ENCODE results near the gene UBTF.

Gene UBTF, protein sequence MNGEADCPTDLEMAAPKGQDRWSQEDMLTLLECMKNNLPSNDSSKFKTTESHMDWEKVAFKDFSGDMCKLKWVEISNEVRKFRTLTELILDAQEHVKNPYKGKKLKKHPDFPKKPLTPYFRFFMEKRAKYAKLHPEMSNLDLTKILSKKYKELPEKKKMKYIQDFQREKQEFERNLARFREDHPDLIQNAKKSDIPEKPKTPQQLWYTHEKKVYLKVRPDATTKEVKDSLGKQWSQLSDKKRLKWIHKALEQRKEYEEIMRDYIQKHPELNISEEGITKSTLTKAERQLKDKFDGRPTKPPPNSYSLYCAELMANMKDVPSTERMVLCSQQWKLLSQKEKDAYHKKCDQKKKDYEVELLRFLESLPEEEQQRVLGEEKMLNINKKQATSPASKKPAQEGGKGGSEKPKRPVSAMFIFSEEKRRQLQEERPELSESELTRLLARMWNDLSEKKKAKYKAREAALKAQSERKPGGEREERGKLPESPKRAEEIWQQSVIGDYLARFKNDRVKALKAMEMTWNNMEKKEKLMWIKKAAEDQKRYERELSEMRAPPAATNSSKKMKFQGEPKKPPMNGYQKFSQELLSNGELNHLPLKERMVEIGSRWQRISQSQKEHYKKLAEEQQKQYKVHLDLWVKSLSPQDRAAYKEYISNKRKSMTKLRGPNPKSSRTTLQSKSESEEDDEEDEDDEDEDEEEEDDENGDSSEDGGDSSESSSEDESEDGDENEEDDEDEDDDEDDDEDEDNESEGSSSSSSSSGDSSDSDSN

DNA sequence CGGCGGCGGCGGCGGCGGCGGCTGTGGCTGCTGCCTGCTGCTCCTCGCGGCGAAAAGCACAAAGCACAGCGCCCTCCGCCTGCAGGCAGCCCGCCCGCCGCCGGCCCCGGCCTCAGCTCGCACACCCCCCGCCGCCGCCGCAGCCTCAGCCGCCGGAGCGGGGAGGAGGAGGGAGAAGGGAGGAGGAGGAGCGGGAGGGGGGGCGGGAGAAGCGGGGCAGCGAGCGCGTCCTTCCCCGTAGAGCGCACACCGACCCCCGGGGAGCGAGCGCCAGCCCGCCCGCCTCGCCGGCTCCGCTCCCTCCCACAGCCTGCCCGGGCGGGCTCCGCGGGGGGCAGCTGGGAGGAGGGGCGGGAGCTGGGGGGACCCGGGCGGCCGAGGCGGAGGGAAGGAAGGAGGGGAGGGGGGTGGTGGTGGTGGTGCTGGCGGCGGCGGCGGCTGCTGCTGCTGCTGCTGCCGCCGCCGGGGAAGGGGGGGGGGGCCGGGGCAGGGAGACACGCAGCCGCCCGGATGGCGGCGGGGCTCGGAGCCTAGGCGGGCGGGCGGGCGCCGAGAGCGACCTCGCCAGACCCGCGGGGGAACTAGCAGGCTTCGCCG is at the start of gene UBTF:
Gene UBTF, minus strand, starts transcription at position 60 of the 597 bp plus-strand sequence. CDS start 1,446 bp downstream, outside the sequence.
- DNase-seq (ENCODE audit: low read depth in 2 of 2) = peak; percentile 52 to 55

DNA sequence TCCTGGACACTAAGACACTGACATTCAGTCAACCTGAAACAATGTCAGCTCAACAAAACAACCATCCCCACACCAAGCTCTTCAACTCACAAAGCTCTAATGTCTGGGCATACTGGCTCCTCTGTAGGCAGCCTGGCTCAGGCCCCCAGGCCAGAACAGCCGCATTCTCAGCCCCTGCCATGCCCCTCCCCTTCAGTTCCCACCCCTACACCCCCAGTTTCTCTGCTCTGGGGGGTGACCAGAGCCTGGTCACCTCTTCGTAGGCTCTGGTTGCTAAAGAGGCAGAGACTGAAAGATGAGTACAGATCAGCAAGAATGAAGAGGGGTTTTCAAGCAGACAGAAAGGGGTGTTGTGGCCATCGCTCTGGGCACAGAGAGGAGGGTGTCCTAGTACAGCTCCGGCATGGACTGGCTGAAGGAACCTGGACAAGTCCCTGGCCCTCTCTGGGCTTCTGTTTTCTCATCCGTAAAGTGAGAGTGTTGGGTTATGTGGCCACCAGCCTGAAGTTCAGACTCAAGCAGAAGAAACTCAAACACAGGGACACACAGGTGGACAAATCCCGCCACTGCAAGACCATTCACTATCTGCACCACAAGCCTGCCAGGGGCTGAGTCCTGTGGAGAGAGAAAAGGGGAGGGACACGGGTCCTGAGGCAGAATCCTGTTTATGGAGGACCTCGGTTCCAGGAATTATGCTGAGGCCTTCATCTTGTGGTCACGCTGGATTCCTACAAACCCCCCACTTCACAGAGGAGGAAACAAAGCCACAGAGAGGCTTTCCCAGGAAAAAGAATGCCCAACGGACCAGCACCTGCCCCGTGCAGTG is 49.4 kb upstream of the UBTF start:
- no peak for DNase-seq (ENCODE audit: low read depth in 2 of 2)

DNA sequence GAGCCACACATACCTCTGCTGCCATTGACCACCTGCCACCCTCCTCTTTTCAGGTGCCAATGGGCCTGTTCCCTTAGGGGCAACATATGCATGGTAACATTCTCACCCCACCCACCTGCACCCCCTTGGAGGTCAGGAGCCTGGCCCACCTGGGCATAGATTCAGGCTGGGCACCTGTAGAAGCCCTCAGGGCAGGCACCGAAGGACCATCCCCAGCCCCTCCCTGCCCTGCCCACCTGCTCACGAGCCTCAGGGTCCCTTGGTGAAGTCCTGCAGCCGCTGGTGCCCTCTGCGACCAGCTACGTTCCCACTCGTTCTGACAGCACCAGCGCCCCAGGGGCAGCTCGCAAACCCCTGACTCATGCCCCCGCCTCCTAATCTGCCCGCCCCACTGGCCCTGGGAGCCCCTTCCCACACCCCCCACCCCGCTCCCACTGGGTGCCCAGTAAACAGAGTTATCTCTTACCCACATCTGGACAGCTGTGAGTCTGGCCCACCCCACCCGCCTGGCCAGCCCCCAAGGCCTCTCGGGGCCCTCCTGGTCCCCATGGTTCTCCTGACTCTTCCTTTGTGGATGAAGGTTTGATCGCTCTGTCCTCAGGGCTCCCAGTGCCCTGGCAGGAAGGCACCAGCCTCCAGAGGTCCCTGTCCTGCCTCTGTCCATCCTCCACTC is 48.5 kb upstream of the UBTF start, which contains the start of gene SLC4A1:
Gene SLC4A1, minus strand, starts transcription at position 318 of the 673 bp plus-strand sequence. CDS start 5,269 bp downstream, outside the sequence.
- no peak for DNase-seq (ENCODE audit: low read depth in 2 of 2)

DNA sequence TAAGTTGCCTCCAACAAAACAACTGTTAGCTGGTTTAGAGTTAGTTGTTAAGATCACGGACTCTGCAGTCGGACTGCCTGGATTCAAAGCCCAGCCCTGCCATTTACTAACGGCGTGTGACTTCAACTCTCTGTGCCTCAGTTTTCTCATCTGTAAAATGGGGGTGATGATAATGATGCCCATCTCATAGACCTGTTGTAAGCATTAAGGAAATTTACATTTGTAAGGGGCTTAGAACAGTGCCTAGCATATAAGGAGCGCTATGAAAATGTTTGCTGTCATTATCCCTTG is 47.6 kb upstream of the UBTF start:
- no peak for DNase-seq (ENCODE audit: low read depth in 2 of 2)

DNA sequence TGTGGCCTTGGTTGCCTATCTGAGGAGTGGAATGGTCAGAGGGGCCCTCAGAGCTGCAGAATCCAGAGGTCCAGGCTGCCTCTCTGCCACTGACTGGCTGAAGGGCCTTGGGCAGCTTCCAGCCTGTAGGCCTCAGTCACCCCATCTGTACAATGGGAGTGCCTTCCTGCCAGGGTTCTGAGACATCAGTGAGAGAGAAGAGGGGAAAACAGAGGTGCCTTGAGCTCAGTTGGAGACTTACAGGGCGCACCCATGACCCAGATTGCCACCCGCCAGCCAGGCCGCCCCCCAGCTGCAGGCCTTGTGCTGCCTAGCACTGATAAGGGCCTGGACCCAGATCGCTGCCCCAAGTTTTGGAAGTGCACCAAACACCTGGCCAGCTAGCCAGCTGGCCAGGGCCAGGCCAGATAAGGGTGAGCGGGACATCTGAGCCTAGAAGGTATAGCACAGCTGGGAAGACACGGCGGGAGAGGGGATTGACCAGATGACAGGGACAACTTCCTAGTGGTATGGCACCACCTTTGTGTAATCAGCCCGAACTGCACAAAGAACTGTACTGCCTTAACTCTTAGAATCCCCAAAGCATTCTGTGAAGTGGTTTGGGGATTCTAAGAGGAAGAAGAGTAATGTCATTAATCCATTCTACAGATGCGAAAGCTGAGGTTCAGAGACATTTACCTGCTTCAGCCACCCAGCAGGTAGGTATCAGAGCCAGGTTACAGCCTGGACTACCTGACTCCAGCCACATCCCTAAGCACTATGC is 47.1 kb upstream of the UBTF start:
- DNase-seq (ENCODE audit: low read depth in 2 of 2) = no peak

DNA sequence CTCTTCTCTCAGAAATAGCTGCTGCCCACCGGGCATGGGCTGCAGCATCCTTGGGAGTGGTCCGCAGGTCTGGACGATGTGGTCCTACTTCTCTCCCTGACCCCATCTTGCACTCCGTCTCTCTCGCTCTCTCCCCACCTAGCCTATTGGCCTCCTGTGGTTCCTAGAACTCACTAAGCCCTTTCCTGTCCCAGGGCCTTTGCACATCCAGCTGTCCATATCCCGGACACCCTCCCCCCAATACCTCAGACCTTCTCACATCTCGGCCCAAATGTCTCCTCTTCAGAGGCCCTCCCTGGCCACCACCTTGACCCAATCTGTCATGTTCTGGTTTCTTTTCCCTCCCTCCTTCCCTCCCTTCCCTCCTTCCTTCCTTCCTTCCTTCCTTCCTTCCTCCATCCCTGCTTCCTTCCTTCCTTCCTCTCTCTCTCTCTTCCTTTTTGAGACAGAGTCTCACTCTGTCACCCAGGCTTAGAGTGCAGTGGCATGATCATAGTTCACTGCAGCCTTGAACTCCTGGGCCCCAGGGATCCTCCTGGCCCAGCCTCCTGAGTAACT is 43.9 kb upstream of the UBTF start:
- no peak for DNase-seq (ENCODE audit: low read depth in 2 of 2)

DNA sequence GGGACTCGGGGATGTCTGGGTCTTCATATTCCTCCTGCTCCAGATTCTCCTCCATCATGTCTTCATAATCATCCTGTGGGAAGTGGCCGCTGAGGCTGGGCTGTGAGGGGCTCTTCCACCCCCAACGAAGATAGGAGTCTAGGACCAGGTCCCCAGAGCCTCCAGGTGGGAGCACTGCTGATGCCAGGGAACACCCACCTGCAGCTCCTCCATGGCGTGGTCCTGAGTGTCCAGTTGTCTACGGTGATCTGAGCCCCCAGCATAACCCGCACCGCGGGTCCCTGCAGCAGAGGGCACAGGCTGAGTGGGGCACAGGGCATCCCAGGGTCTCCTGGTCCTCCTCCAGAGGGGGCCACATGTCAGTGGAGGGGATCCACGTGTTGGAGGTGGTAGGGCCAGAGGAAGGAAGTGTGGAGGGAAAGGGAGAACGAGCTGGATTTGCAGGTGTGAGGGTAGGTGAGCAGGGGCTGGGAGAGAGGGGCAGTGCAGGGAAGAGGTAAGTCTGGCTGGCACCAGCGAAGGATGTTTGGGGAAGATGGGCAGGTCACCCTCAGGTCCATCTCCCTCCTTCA is 43.3 kb upstream of the UBTF start:
- DNase-seq (ENCODE audit: low read depth in 2 of 2) = no peak

DNA sequence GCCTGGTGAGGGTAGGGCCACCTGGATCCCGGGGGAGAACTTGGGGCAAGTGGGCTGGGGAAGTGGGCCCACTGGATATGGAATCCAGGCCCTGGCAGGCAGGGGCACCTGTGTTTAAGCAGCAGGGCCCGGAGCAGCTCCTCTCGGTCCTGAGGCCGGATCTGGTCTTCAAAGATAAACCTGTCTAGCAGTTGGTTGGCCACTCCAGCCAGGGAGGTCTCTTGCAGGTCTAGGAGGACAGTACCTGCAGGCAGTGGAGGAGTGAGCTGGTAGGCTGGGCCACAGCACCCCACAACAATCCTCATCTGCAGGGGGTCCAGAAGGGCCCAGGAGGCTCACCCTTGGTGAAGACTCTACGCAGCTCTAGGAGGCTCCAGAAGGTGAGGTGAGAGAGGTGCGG is 40.8 kb upstream of the UBTF start:
- no peak for DNase-seq (ENCODE audit: low read depth in 2 of 2)

DNA sequence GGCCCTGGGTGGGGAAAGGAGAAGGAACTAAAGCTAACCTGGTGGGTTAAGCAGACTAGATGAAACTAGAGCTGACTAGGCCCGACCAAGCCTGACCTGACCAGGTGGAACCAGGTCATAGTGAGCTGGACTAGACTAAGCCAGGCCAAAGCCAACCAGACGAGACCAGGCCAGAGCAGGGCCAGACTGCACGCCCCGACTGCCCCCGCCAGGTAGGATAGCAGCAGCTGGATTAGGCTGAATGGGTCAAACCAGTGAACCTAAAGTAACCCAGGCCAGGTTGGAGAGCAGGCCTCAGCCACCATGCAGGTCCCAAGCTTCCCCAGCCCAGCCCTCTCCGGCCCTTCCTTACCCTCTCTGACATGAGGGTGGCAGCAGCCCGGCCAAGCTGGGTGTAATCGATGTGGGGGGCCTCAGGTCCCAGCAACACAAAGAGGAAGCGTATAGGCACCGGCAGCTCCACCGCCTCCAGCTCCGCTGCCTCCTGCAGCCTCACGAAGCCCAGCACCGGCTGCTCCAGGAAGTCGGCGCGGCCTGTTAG is 39.4 kb upstream of the UBTF start:
- DNase-seq (ENCODE audit: low read depth in 2 of 2) = no peak

DNA sequence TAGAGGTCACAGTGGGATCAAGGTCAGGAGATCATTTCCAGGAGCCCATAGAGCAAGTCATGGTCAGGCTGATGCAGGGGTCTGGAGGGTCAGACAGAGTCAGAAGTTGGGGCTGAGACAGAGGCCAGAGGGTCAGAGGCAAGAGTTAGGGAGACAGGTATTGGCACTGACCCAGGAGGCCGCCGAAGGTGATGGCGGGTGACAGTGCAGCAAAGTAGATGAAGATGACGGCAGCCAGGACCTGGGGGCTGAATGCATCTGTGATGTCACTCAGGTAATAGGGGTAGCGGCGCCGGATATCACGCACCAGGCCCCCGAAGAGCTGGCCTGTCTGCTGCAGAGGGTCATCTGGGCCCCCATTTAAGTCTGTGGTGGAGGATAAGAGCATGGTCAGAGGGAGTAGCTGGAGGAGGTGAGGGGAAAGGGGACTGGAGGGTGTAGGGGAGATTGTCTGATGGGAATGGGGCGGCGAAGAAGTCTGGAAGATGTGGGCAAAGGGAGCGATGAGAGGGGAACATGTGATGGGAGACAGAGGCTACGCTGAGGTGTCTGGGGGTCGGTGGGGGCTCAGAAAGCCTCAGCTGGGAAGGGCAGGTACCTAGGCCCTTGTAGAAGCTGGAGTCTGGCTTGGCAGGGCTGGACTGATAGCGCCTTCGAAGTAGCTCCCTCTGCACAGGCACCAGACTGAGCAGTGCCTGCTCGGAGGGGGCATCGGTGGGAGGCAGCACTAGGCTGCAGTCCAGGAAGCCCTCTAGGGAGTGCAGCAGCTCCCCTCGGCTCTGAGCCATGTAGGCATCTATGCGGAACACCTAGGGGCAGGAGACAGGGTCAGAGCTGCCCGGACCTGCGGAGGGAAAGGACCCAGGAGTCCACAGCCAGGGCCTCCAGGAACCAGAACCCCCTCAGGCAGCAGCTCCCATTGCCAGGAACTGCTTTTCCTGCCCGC is 38.6 kb upstream of the UBTF start:
- DNase-seq (ENCODE audit: low read depth in 2 of 2) = no peak

DNA sequence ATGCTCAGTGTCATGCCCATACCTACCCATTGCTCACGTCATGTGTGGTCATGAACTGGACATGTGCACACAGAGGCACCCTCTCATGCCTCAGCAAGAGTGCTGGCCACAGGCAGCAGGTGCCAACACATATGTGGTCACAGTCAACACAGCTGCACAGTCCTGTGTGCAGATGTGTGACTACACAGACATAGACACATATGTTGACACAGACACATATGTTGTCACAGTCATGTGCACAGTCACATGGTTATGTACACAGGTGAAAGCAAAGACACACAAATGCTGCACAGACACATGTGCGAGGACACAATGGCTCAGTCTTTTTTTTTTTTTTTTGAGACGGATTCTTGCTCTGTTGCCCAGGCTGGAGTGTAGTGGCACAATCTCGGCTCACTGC is 37.2 kb upstream of the UBTF start:
- no peak for DNase-seq (ENCODE audit: low read depth in 2 of 2)

DNA sequence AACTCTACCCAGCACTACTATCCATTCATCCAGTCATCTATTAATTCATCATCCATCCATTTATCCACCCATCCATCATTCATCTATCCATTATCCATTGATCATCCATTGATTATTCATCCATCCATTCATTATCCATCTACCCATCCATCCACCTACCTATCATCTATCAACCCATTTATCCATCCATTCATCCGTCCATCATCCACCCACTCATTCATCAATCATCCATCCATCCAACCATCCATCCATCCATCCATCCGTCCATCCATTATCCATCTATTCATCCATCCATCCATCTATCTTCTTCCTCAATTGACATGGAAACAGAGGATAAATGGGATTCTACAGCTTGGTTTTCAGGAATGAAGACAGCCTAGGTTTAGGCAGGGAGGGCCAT is 36.4 kb upstream of the UBTF start:
- DNase-seq (ENCODE audit: low read depth in 2 of 2) = no peak

DNA sequence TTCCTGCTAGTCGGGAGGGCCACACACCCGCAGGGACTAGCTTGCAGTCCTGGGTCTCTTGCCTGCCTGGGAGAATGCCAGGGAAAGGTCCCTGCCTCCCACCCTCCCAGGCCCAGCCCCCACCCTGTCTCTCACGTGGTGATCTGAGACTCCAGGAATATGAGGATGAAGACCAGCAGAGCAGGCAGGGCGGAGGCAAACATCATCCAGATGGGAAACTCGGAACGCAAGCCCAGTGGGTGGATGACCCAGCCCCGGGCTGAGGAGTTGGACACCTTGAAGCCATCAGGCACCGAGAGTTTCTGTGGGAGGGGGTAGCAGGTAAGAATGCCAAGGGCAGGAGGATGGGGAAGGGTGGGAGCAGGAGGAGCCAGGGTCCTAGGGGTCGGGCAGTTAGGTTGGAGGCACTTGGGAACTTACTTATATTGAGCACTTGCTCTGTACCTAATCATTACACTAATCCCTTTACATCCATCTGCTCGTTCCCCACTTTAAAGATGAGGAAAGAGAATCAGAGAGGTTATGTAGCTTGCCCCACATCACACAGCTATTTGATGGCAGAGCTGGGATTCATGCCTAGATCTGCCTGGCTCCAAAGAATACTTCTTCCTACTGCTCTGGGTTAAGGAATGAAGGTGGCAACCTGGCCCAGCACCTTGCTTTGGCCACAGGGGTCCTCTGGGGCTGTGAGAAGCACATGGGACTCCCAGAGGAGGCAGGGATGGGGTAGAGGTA is 35.1 kb upstream of the UBTF start:
- no peak for DNase-seq (ENCODE audit: low read depth in 2 of 2)

DNA sequence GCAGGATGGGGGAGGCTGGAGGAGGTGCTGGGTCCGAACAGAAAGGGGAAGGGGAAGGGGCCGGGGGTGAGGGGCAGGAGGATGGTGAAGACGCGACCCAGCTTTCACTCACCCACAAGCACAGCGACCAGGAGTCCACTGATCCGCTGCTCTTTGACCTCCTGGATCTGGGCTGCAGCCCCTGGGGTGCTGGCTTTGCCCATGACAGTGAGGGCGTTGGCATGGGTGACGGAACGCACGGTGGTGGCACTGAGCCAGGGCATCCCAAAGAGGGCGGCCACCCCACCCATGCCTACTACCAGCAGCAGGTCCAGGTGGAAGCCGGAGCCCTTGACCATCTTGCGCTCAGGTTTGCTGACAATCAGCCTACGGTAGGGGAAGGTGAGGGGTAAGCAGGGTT is 33.5 kb upstream of the UBTF start:
- DNase-seq (ENCODE audit: low read depth in 2 of 2) = no peak

DNA sequence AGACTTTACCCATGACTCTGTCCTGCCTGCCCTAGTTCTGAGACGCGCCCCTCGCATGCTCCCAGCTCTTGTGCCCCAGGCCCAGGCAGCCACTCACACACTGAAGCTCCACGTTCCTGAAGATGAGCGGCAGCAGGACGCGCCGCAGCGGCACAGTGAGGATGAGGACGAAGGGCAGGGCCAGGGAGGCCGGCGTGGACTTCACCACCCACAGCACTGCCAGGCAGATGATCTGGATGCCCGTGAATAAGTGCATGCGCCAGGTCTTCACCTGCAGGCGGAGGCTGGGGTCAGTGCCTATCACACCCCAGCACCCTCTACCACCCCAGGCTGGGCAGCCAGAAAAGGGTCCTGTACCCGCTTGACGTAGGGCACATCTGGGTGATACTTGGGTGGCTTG is 31.6 kb upstream of the UBTF start:
- no peak for DNase-seq (ENCODE audit: low read depth in 2 of 2)

DNA sequence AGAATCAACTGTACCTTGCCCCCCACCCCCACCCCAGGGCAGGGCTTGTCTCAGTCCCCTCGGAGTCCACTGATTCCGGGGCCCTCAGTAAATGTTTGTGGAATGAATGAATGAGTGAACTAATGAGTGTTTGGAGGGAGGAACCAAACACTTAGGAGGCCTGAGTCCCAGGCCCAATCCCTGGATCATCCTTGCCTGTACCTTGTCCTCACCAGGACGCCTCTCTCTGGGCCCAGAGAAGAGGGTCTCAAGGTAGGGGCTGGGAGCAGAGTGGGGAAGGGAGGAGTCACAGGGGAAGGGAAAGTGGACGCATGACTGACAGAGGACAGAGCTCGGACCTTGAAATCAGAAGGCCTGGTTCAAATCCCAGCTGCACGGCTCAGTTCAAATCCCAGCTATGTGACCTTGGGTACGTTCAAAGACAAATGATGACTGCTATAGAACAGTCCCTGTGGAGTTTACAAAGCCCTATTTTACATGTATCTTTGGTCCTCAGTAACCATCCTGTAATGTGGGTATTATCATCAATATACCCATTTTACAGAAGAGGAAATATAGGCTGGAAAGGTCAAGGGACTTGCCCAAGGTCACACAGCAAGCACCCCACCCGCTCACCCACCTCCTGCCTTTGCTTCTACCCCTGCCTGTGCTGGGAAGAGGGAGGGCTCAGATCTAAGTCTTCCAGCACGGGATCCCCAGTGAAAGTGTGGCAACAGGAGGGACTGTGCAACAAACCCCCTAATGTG is 30.2 kb upstream of the UBTF start:
- no peak for DNase-seq (ENCODE audit: low read depth in 2 of 2)

Measured in stimulated activated CD8-positive, alpha-beta memory T cell treated with anti-CD3 and anti-CD28 coated beads, Interleukin-2, amount 100 ng/mL, for 1 hour (primary cell).